Spleen (tissue), 11 donors: Measurements from ENCODE around the gene AP4B1. TPM values are rescaled to one million over a fixed set of nuclear protein-coding genes. Genes with fewer than 3 reads are reported as not detected.

Experiments used
- DNase-seq: peaks from one replicate; pipeline ENCODE4 v3.0.0-alpha.2; 2020
- H3K27ac ChIP-seq, 8 donors: fragments of 200-600 bp; sonication (generic) in 7 of 8; 1 replicate in 4 of 8; 2 replicates in 4 of 8; pipeline versions ENCODE4 v1.5.0 to v1.8.0; 2016 to 2021; ENCODE audit warnings: inconsistent platforms in 4 of 8, mild to moderate bottlenecking in 4 of 8, moderate library complexity in 1 of 8
- H3K27me3 ChIP-seq, 7 donors: fragments of 200-600 bp; sonication (generic) in 6 of 7; replicated peaks in 1 of 7; 1 replicate in 4 of 7; 2 replicates in 3 of 7; pipeline versions ENCODE4 v1.5.0 to v1.8.0; 2016 to 2021; ENCODE audit warnings: inconsistent platforms in 3 of 7, mild to moderate bottlenecking in 1 of 7
- H3K36me3 ChIP-seq, 6 donors: fragments of 200-600 bp; sonication (generic) in 5 of 6; 1 replicate in 4 of 6; 2 replicates in 2 of 6; pipeline versions ENCODE4 v1.5.0 to v1.8.0; 2016 to 2021; ENCODE audit warnings: inconsistent platforms in 2 of 6
- H3K4me1 ChIP-seq, 6 donors: fragments of 200-600 bp; sonication (generic) in 5 of 6; 1 replicate in 3 of 6; 2 replicates in 3 of 6; pipeline versions ENCODE4 v1.5.0 to v1.8.0; 2016 to 2021; ENCODE audit warnings: inconsistent platforms in 3 of 6
- H3K4me3 ChIP-seq, 8 donors: fragments of 200-600 bp; sonication (generic) in 7 of 8; 1 replicate in 4 of 8; 2 replicates in 4 of 8; pipeline versions ENCODE4 v1.5.0 to v1.8.0; 2016 to 2021; ENCODE audit warnings: inconsistent platforms in 4 of 8, mild to moderate bottlenecking in 4 of 8, moderate library complexity in 2 of 8
- H3K9me3 ChIP-seq, 8 donors: fragments of 200-600 bp; sonication (generic) in 7 of 8; 1 replicate in 4 of 8; 2 replicates in 4 of 8; pipeline versions ENCODE4 v1.5.0 to v1.8.0; 2016 to 2021; ENCODE audit warnings: inconsistent platforms in 4 of 8
- POLR2A ChIP-seq, 3 donors: fragments of 450-650 bp; IDR thresholded peaks; one replicate each; pipeline ENCODE4 v1.5.1; 2017; ENCODE audit warnings: antibody characterized with exemption in 3 of 3, mild to moderate bottlenecking in 1 of 3
- POLR2AphosphoS5 ChIP-seq, 3 donors: sonication (generic); formaldehyde crosslinking; IDR thresholded peaks; one replicate each; pipeline ENCODE4 v1.5.1; 2017; ENCODE audit warnings: antibody characterized with exemption in 3 of 3
- WGBS, 5 donors: extraction: QIAGEN DNeasy Blood & Tissue Kit in 3 of 5; methylation state at CpG; one replicate each; pipeline versions ENCODE4 v1.1.5 to v1.1.7; 2013 to 2018; 5-methylcytosine and 5-hydroxymethylcytosine counted together
- intact Hi-C: fragments of 100-400 bp; cut with DNase I; formaldehyde crosslinking; loops from one replicate; pipeline ENCODE4 v1.15.0; 2023; ENCODE audit warnings: low total_unique reads
- polyA plus RNA-seq, 3 donors: library from polyadenylated mRNA; stranded (reverse); fragments of 200-250 nt; gene quantifications; one replicate each; pipeline ENCODE4 v1.2.1, GENCODE V29; 2013
- total RNA-seq, 7 donors: library from RNA; depleted of rRNA in 3 of 7; stranded (reverse); fragments of >200 nt in 3 of 7; fragmentation: NEBNext Ultra II Directional in 4 of 7; extraction: Animal tissue kit (Norgen Biotek cat#: 25700) in 4 of 7; gene quantifications; one replicate each; pipeline versions ENCODE4 v1.1.0 to v1.2.1, GENCODE V29; 2016 to 2021
- TF ChIP-seq, protein P1 (sequence below), 11 experiments: fragments of 200-600 bp in 7 of 11; fragments of 450-650 bp in 4 of 11; sonication (generic) in 4 of 11; IDR thresholded peaks in 8 of 11; conservative IDR thresholded peaks in 3 of 11; 1 replicate in 7 of 11; 2 replicates in 4 of 11; pipeline versions ENCODE4 v1.4.0 to v1.8.0; 2016 to 2021; ENCODE audit warnings: antibody characterized with exemption in 11 of 11, inconsistent platforms in 4 of 11, mild to moderate bottlenecking in 1 of 11
- donor health status: healthy with polysubstance abuse.
- donor health status: DM: no; HTN: no; CAD: no; lungs with moderate emphysema.
- donor health status: DM: no; HTN: no; CAD: no.
- donor health status: Bipolar disorder and iron deficiency.
- donor health status: healthy.
- donor health status: DM: no; HTN: no; CAD: no.
- donor health status: DM: yes; HTN: yes; CAD: no.

AP4B1 gene
- total and polyA plus RNA-seq, 10 donors, result 23.9 to 58.0 (median 32.3) TPM

DNA sequence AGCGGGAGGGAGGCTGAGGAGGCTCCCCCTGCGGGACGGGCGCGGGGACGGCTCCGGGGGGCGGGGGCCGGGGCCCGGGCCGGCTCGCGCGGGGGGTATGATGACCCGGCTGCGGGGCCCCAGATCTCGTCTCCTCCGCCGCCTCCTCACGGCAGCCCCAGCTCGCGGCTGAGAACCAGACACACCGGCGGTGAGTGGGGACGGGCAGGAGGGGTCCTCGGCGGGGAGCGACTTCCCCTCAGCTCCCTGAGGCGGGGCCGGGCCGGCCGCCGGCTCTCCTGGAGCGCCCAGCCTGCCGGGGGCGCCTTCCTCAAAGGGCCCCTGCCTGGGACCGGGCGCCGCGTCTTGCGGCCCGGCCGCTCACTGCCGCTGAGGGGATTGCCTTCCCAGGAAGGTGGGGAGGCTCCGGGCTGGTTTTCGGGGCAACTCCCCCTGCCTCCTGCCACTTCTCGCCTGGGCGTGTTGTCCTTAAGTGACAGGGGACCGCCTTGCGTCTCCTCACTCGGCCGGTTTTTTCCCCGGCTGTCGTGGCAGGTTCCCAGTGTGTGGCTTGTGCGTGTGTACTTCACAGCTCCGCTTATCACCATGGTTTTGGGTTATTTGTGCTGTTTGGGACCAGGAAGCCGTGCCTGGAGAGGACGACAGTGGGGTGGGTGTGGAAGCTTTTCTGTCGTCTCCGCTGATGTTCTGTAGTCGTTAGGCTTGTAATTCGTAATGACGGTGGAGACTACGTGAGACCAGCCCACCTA lies 25.3 kb upstream of the AP4B1 start:
- Histone ChIP-seq H3K27ac (peak overlapping the region; percentile 95 to 99 (median 98)), H3K9me3 (no peaks in the 10 kb centered on the region), H3K36me3 (no peaks in the 10 kb centered on the region), H3K4me1 (peaks cover 26 to 65% (median 59%) of the 10 kb centered on the region in 6 donors), H3K4me3 (peak overlapping the region; percentile 85 to 96 (median 90)), H3K27me3 (no peaks in the 10 kb centered on the region)
- DNase-seq, result peak; percentile 94
- 0 to 1% (median 0%) methylated on average over 21 to 63 of the region's 64 CpGs for WGBS, 5 donors
- TF ChIP-seq POLR2AphosphoS5 (IDR thresholded peaks at IDR 0.05) (peak in 2 of 3 donors; percentile 25 to 53), POLR2A (IDR thresholded peaks at IDR 0.05) (no peak)
- TF ChIP-seq, protein P1, sequence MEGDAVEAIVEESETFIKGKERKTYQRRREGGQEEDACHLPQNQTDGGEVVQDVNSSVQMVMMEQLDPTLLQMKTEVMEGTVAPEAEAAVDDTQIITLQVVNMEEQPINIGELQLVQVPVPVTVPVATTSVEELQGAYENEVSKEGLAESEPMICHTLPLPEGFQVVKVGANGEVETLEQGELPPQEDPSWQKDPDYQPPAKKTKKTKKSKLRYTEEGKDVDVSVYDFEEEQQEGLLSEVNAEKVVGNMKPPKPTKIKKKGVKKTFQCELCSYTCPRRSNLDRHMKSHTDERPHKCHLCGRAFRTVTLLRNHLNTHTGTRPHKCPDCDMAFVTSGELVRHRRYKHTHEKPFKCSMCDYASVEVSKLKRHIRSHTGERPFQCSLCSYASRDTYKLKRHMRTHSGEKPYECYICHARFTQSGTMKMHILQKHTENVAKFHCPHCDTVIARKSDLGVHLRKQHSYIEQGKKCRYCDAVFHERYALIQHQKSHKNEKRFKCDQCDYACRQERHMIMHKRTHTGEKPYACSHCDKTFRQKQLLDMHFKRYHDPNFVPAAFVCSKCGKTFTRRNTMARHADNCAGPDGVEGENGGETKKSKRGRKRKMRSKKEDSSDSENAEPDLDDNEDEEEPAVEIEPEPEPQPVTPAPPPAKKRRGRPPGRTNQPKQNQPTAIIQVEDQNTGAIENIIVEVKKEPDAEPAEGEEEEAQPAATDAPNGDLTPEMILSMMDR (IDR thresholded peaks at IDR 0.05 in 8 of 11, conservative IDR thresholded peaks at IDR 0.05 in 3 of 11), result peak in 3 of 11 experiments; percentile 14 to 43 (median 33)
- intact Hi-C loops, result no loop called here

DNA sequence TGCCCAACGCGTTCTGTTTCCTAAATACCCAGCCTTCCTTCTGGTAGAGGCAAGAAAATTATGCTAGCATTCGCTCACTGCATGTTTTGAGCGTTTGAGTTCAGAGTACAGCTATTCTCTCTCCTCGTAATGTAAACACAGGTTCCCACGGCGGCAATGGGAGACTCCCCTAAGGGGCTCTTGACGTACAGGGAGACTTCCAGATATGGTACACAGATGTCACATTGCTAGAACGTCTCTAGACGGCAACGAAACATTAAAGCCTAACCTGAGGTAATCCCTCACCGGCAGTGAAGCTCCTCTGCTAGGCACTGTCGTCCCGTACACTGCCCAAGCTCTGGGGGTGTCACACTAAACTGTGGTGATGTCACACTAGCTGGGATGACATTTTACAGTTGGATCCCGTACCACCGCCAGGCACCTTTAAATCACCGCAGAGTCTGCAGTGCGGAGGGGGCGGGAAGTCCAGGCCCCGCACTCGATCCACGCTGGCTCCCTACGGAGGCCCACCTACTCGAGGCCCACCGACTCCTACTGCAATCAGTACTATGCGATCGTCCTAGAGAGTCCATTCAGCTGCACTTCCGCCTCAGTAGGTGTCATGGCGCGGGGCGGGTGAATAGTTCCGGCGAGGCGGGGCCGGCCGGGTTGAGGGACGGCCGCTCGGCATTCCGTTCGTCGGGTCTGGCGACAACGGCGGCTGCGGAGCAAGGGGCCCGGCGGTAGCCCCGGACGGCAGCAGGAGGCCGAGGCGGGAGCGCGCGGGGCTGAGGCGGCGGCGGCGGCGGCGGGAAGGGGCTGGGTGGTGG lies 24.5 kb upstream of the AP4B1 start, which contains the start of gene HIPK1:
HIPK1 (plus strand) TSS at position 384 of the 809 bp plus-strand sequence.
- Histone ChIP-seq H3K27ac (peak within 1 kb of the TSS; percentile 95 to 99 (median 98)), H3K4me1 (peaks cover 26 to 57% (median 52%) of the 10 kb centered on the region in 6 donors), H3K9me3 (no peaks in the 10 kb centered on the region), H3K4me3 (peak within 1 kb of the TSS; percentile 85 to 96 (median 90)), H3K27me3 (no peaks in the 10 kb centered on the region), H3K36me3 (no peaks in the 10 kb centered on the region)
- DNase-seq, result peak; percentile 99
- TF ChIP-seq POLR2A (IDR thresholded peaks at IDR 0.05) (peak in 2 of 3 donors; percentile 39 to 72), POLR2AphosphoS5 (IDR thresholded peaks at IDR 0.05) (peak; percentile 93 to 95 (median 93))
- TF ChIP-seq, protein P1 (IDR thresholded peaks at IDR 0.05 in 8 of 11, conservative IDR thresholded peaks at IDR 0.05 in 3 of 11), result peak in 4 of 11 experiments; percentile 4 to 30 (median 24)
- intact Hi-C loops, result no loop called here
- WGBS, 5 donors, result 0 to 1% (median 0%) methylated on average over 18 to 61 of the region's 61 CpGs

DNA sequence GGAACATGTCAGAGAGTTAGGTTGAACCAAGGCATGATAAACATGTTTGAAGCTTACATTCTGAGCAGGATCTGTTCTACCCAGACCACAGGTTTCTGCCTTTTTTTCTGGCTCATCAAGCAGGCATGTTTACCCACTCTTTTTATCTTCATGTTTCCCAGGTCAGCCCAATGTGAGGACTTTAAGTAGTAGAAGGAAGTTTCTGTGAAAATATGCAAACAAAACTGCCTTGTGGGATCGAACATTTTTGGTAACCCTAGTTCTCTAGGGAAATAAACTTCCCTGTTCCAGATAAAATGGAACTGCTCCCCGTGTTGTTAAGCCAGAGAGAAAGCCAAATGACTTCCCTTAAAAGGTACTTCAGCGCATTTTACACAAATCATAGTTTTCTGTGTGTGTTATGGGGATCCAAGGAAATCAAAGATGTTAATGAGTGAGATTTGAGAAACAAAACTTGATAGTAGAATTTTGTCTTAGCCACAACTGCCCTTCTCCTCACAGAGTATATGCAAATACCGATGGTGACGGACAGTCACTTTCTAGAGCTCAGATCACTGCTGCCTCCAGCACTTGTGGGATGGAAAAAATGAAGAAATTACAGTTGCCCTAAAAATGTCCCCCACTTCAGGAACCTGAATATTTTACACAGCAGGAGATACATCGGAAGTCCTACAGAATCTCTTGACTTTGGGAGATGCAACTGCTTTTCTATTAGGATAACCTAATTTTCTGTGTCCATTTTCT lies 23.8 kb upstream of the AP4B1 start:
- intact Hi-C loops, result no loop called here

More for the DNA sequence above, 23.8 kb upstream of the AP4B1 start:
- no peak for DNase-seq
- Histone ChIP-seq H3K36me3 (no peaks in the 10 kb centered on the region), H3K4me3 (peak overlapping the region; percentile 85 to 96 (median 90)), H3K27me3 (no peaks in the 10 kb centered on the region), H3K9me3 (no peaks in the 10 kb centered on the region), H3K4me1 (peaks cover 26 to 49% (median 44%) of the 10 kb centered on the region in 6 donors), H3K27ac (peak overlapping the region; percentile 95 to 99 (median 98))
- TF ChIP-seq POLR2A (IDR thresholded peaks at IDR 0.05), result no peak
- no peak for TF ChIP-seq POLR2AphosphoS5 (IDR thresholded peaks at IDR 0.05)
- TF ChIP-seq, protein P1 (IDR thresholded peaks at IDR 0.05 in 8 of 11, conservative IDR thresholded peaks at IDR 0.05 in 3 of 11), result no peak
- WGBS, 5 donors, result 9 to 13% (median 12%) methylated on average over 6 of the region's 6 CpGs
